OCI-M2 (cell line): ENCODE data around the gene RABEPK.
"Not testable (repeated sequence)": the region's sequence is repeated elsewhere in the genome, so short reads cannot be mapped to it uniquely, and the experiment has no call there.

Experiments used
- DNase-seq: peaks from one replicate; lab custom pipeline; 2025; ENCODE audit not compliant: unreplicated experiment; lab: John Stamatoyannopoulos, UW

The RABEPK gene

DNA sequence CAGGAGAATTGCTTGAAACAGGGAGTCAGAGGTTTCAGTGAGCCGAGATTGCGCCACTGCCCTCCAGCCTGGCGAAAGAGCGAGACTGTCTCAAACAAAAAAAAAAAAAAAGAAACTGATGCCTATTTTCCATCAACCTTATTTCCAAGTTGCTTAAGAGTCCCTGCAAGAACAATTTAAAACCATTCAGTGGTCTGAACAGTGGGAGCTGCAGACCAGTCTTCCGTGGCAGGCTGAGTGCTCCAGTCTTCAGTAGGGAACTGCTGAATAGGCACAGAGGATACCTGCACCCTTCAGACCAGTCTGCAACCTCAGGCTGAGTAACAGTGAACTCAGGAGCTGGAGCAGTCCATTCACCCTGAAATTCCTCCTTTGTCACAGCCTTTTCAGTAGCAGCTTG is 5.9 kb upstream of the RABEPK start:
- not testable (repeated sequence) for DNase-seq

DNA sequence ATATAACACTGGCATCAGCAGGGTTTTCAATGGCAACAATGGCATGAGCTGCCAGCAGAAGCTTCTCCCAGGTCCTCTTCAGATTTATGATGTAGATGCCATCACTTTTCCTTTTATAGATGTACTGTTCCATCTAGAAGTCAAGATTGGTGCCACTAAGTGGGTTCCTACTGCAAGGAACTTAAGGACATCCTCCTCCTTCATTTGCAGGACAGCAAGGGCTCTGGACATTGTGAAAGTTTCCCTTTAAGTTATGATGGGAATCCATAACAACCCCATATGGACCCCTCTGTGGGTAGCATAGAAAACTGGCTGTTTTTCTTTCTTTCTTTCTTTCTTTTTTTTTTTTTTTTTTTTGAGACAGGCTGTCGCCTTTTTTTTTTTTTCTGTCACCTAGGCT is 4.8 kb upstream of the RABEPK start:
- not testable (repeated sequence) for DNase-seq

- no peak for DNase-seq
Observed at GRCh38 chr9:125202846-125203618, 2.7 kb downstream of the RABEPK start.

- no peak for DNase-seq
Observed at GRCh38 chr9:125204477-125204876, 4.1 kb downstream of the RABEPK start.

- no peak for DNase-seq
Observed at GRCh38 chr9:125214186-125214585, 13.8 kb downstream of the RABEPK start.

GRCh38 chr9:125218621-125219020 is 18.3 kb downstream of the RABEPK start:
- DNase-seq: no peak

GRCh38 chr9:125224858-125225257 is 24.5 kb downstream of the RABEPK start:
- not testable (repeated sequence) for DNase-seq

DNA sequence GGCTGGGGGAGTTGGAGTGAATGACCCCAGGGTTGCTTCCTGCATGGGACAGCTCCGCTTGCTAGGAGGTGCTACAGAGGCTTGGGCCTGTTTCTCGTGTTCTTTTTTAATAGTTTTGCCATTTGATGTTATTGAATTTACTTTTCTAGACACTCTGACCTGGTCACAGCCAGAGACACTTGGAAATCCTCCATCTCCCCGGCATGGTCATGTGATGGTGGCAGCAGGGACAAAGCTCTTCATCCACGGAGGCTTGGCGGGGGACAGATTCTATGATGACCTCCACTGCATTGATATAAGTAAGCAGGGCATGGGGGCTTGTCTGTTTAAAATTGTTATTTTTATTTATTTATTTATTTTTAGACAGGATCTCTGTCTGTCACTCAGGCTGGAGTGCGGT is 27.4 kb downstream of the RABEPK start:
- DNase-seq: no peak

DNA sequence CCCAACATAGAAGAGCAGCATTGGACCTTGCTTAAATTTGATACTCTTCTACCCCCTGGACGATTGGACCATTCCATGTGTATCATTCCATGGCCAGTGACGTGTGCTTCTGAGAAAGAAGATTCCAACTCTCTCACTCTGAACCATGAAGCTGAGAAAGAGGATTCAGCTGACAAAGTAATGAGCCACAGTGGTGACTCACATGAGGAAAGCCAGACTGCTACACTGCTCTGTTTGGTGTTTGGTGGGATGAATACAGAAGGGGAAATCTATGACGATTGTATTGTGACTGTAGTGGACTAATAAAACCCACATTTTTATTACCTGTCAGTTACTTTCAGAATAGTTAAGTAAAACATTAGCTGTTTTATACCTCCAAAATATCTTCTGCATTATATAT is 33.3 kb downstream of the RABEPK start:
- no peak for DNase-seq

DNA sequence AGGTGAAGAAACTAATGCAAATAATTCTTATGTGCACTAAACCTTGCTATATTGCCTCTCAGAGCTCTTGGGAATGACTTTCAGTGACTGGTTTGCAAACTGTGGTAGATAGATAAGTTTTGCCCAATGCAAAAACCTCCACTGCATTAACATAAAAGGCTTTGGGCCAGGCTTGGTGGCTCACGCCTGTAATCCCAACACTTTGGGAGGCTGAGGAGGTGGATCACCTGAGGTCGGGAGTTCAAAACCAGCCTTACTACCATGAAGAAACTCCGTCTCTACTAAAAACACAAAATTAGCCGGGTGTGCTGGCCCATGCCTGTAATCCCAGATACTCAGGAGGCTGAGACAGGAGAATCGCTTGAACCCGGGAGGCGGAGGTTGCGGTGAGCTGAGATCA is 33.8 kb downstream of the RABEPK start:
- DNase-seq: not testable (repeated sequence)

GRCh38 chr9:125235804-125236519 is 35.6 kb downstream of the RABEPK start:
- no peak for DNase-seq

DNA sequence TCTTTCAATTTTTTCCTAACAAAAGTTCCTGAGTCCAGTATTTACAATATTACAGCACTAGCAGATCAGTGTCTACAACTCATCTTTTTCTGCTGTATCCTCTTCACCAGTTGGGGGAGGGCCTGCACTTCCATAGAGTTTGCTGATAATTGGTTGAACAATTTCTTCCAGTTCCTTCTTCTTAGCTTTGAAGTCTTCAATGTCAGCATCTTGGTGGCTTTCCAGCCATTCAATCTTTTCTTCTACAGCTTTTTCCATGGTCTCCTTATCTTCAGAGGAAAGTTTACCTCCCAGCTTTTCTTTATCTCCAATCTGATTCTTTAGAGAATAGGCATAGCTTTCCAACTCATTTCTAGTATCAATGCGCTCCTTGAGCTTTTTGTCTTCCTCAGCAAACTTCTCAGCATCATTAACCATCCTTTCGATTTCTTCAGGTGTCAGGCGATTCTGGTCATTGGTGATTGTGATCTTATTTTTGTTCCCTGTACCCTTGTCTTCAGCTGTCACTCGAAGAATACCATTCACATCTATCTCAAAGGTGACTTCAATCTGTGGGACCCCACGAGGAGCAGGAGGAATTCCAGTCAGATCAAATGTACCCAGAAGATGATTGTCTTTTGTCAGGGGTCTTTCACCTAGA is 36.3 kb downstream of the RABEPK start:
- not testable (repeated sequence) for DNase-seq

DNA sequence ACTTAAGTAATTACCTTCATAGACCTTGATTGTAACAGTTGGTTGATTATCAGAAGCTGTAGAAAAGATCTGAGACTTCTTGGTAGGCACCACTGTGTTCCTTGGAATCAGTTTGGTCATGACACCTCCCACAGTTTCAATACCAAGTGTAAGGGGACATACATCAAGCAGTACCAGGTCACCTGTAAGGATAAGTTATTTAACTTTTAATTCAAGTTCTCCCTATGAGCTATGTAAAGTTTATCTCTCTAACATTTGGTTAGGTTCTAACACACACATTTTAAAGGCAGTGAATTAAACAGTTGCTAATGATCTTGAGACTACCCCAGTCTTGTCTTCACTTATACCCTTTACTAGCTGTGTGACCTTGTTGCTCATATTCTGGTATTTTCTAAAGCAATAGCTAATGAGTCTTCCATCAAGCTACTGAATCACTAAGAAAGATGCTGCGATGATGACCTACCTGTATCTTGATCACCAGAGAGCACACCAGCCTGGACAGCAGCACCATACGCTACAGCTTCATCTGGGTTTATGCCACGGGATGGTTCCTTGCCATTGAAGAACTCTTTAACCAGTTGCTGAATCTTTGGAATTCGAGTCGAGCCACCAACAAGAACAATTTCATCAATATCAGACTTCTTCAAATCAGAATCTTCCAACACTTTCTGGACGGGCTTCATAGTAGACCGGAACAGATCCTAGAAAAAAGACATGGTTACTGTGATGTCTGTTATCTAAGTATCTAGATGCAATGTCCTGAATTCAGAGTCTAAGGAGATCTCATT is 38.0 kb downstream of the RABEPK start:
- no peak for DNase-seq

GRCh38 chr9:125238915-125239446 is 38.6 kb downstream of the RABEPK start:
- no peak for DNase-seq

DNA sequence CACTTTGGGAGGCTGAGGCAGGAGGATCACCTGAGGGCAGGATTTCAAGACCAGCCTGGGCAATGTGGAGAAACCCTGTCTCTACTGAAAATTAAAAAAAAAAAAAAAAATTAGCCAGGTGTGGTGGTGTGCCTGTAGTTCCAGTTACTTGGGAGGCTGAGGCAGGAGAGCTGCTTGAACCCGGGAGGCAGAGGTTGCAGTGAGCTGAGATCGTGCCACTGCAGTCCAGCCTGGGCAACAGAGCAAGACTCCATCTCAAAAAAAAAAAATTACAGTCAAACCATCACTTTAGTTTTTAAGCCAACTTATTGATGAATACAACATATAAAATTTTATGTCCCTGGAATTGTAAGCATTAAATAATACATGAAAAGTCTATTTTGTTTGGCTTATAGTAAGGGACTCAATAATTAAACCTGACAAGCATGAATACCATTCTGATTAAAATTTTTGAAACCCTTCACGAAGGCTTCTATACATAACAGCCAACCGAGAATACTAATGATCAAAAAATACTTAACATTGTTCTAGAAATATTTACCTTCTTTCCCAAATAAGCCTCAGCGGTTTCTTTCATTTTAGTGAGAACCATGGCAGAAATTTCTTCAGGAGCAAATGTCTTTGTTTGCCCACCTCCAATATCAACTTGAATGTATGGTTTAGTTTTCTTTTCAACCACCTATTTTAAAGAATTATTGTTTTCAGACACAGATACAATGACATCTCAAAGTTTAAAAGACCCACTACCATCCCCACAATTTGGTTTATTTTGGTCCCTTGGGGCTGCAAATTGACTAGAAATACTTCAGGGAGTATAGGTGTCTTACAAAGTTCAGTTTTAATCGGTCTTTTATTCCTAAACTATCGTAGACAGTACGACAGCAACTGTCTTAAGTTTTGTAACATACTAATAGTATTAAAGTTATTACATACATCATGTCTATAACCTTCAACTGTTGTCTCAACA is 39.6 kb downstream of the RABEPK start:
- no peak for DNase-seq

GRCh38 chr9:125240649-125240999 is 40.3 kb downstream of the RABEPK start:
- DNase-seq: no peak

DNA sequence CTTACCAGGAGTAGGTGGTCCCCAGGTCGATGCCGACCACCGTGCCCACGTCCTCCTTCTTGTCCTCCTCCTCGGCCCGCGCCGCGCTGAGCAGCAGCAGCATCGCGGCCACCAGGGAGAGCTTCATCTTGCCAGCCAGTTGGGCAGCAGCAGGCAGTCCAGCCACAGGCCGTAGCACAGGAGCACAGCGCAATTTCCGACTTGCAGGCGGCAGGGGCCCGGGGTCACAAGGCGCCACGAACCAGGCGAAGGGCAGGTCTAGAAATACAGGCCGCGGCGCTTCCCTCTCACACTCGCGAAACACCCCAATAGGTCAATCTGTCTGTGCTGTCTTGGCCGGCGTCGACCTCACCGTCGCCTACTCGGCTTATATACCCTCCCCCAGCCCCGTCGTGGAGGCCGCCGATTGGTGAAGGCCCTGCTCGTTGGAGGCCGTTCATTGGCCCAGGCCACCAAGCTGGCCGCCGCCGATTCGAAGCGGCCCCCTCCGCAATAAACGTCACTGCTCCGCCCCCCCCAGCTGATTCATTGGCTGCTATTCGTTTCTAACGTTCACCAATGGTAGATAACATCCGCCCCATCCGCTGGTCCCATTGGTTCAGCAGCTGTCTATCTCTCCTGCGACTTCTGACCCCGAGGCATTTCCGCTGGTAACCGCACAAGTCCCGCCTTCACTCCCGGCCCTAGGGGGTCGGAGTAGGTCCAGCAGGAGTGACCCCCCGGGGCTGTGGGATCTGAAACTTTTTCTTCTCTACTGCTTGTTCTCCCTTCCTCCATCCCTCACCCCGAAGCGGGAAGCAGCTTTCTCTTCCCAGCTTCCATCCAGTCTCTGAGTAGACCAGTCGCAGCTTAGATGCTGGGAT is 40.9 kb downstream of the RABEPK start, which contains the start of gene HSPA5:
TSS of gene HSPA5 (minus strand) at position 344 of the 863 bp plus-strand sequence. CDS start at position 127, 217 bp downstream.
- DNase-seq: peak; percentile 86

DNA sequence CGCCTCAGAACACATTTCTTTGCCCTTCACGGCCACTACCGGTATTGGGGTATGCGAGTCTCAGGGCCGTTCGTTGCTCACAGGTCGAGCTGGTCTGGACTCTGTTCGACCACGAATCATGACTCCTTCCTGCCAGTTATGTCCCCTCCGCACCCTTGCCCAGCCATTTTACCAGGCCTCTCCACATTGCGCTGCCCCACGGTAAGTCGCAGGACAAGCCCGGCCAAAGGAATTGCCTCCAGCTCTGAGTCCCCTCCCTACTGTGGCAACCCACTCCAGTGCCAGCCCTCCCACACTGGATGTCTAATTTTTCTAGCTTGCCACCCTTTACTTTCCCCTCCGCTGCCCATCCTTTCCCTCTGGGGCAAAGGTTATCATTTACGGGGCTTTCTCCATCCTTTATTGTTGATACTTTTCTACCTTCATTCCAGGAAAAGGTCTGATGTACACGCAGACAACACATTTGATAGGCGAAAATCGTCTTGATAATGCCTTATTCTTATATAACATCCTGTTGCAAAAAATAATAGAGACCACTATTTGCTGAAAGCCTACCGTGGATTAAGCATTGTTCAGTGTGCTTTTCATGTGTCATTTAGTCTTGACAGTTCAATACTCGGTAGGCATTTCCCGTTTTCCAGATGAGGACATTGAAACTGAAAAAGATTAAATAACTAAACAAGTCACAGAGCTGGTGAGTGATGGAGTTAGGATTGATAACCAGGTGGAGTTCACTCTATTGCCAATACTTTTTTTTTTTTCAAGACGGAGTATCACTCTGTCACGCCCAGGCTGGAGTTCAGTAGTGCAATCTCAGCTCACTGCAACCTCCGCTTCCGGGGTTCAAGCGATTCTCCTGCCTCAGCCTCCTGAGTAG is 41.8 kb downstream of the RABEPK start:
- no peak for DNase-seq
